Endothelial cell of umbilical vein (primary cell): ENCODE results near the gene SGPL1. TPM values are rescaled to one million over a fixed set of nuclear protein-coding genes. Genes with fewer than 3 reads are reported as not detected.
A peak's percentile ranks its signal among the peaks of the same experiment; 100 is the strongest.

Experiments used
- BruUV-seq: library from RNA; stranded (reverse); fragments of 400-500 nt; replicated peaks from 2 replicates; lab custom pipeline; 2021; lab: Mats Ljungman, UMichigan
- CTCF ChIA-PET: fragments of 300-600, 350-600 bp; sonication (Branson Sonifier 250); formaldehyde crosslinking; loops from one replicate; lab custom pipeline; 2021; ENCODE audit warnings: antibody characterized with exemption, inconsistent platforms; lab: Charles Lee
- POLR2A ChIA-PET: fragments of 300-600, 350-600 bp; sonication (Branson Sonifier 250); formaldehyde crosslinking; loops from one replicate; lab custom pipeline; 2021; ENCODE audit warnings: antibody characterized with exemption, inconsistent platforms; lab: Charles Lee
- DNase-seq: peaks from one replicate; pipeline ENCODE4 v3.0.0-alpha.2; 2011; ENCODE audit warnings: low read depth, low spot score
- FAIRE-seq: peaks from 2 replicates; lab custom pipeline; 2011; peaks lifted over from hg19 to GRCh38; lab: Jason Lieb, UNC
- H2AFZ ChIP-seq: 2 replicates; pipeline ENCODE4 v1.6.0; 2012; ENCODE audit warnings: low read depth, low read length, control low read depth, inconsistent platforms
- H3K27ac ChIP-seq: 2 replicates; pipeline ENCODE4 v1.5.1; 2011; ENCODE audit warnings: low read depth, mild to moderate bottlenecking, control low read depth, low read length, moderate library complexity; ENCODE audit not compliant: insufficient read depth
- H3K27me3 ChIP-seq, 2 experiments: 2 replicates each; pipeline versions ENCODE4 v1.6.0 to v1.6.1; 2011; ENCODE audit warnings: low read length in 2 of 2, mixed read lengths in 1 of 2; ENCODE audit not compliant: control insufficient read depth in 2 of 2, insufficient read depth in 2 of 2
- H3K36me3 ChIP-seq, 2 experiments: 2 replicates in 1 of 2; 3 replicates in 1 of 2; pipeline ENCODE4 v1.5.1; 2011; ENCODE audit warnings: low read length in 2 of 2, mild to moderate bottlenecking in 1 of 2, moderate library complexity in 1 of 2; ENCODE audit not compliant: control insufficient read depth in 2 of 2, insufficient read depth in 2 of 2; ENCODE audit errors: extremely low read depth in 1 of 2
- H3K4me1 ChIP-seq: 3 replicates; pipeline ENCODE4 v1.5.1; 2011; ENCODE audit warnings: mild to moderate bottlenecking, low read length; ENCODE audit not compliant: control insufficient read depth, insufficient read depth; ENCODE audit errors: extremely low read depth
- H3K4me2 ChIP-seq: 2 replicates; pipeline ENCODE4 v1.6.1; 2011; ENCODE audit warnings: low read length, control low read depth, mixed read lengths; ENCODE audit not compliant: insufficient read depth
- H3K4me3 ChIP-seq, 3 experiments: fragments of 200-600 bp in 1 of 3; sonication (generic), shearing (Covaris generic) in 1 of 3; replicated peaks in 1 of 3; 2 replicates each; pipeline ENCODE4 v1.5.1; 2011 to 2016; ENCODE audit warnings: control low read depth in 3 of 3, low read length in 3 of 3, mild to moderate bottlenecking in 2 of 3, inconsistent platforms in 1 of 3, low read depth in 1 of 3, moderate library complexity in 1 of 3; ENCODE audit not compliant: insufficient read depth in 1 of 3
- H3K79me2 ChIP-seq: 2 replicates; pipeline ENCODE4 v1.6.0; 2012; ENCODE audit warnings: low read length, inconsistent platforms; ENCODE audit not compliant: control insufficient read depth, insufficient read depth
- H3K9ac ChIP-seq: replicated peaks from 2 replicates; pipeline ENCODE3; 2011; ENCODE audit warnings: low read length, control low read depth; ENCODE audit not compliant: insufficient read depth; ENCODE audit errors: extremely low read depth
- H3K9me1 ChIP-seq: replicated peaks from 3 replicates; pipeline ENCODE4 v1.6.0; 2011; ENCODE audit warnings: mild to moderate bottlenecking, low read length; ENCODE audit not compliant: control insufficient read depth, insufficient read depth; ENCODE audit errors: extremely low read depth
- H3K9me3 ChIP-seq: replicated peaks from 2 replicates; pipeline ENCODE4 v1.5.1; 2012; ENCODE audit warnings: low read length, inconsistent platforms; ENCODE audit not compliant: control insufficient read depth, insufficient read depth
- H4K20me1 ChIP-seq: replicated peaks from 2 replicates; pipeline ENCODE3; 2011; ENCODE audit warnings: mild to moderate bottlenecking, low read length; ENCODE audit not compliant: control insufficient read depth, insufficient read depth; ENCODE audit errors: extremely low read depth
- FOS ChIP-seq: IDR thresholded peaks from 2 replicates; pipeline ENCODE4 v1.6.1; 2011; ENCODE audit warnings: mild to moderate bottlenecking, low read length, moderate library complexity, borderline replicate concordance; ENCODE audit not compliant: insufficient read depth
- JUN ChIP-seq: IDR thresholded peaks from 2 replicates; pipeline ENCODE4 v1.6.1; 2011; ENCODE audit warnings: borderline replicate concordance, low read depth; ENCODE audit not compliant: insufficient read length, insufficient read depth
- POLR2A ChIP-seq: IDR thresholded peaks from 2 replicates; pipeline ENCODE4 v1.6.1; 2012; ENCODE audit warnings: low read depth, mild to moderate bottlenecking, control low read depth, low read length
- POLR2AphosphoS5 ChIP-seq: IDR thresholded peaks from 2 replicates; pipeline ENCODE4 v1.6.1; 2012; ENCODE audit warnings: low read depth, mild to moderate bottlenecking, control low read depth, low read length, moderate library complexity; ENCODE audit not compliant: insufficient read depth
- dilution Hi-C: fragments of 300-500 bp; cut with MboI; formaldehyde crosslinking; loops from one replicate; pipeline ENCODE4 v1.15.0; 2019; ENCODE audit warnings: low sequenced_read_pairs; ENCODE audit not compliant: extremely low pct_ligation_motif_present
- intact Hi-C: fragments of 100-400 bp; cut with micrococcal nuclease; formaldehyde crosslinking; loops from one replicate; pipeline ENCODE4 v1.10.0; 2022
- polyA plus RNA-seq, 4 experiments: library from polyadenylated mRNA; depleted of rRNA in 3 of 4; stranded (reverse) in 3 of 4; unstranded in 1 of 4; fragments of >200 nt; gene quantifications; 2 replicates each; pipeline versions ENCODE4 v1.2.1 to v1.2.3, GENCODE V29; 2011 to 2012; ENCODE audit warnings: missing spikeins in 1 of 4
- total RNA-seq: library from RNA; stranded (reverse); gene quantifications from 2 replicates; pipeline ENCODE4 v1.2.3, GENCODE V29; 2021

Gene SGPL1
- total and polyA plus RNA-seq, 2 donors (not counting 3 experiments of a cell fraction or from before 2014, with no cell fraction given), result 11.4 to 25.2 TPM

DNA sequence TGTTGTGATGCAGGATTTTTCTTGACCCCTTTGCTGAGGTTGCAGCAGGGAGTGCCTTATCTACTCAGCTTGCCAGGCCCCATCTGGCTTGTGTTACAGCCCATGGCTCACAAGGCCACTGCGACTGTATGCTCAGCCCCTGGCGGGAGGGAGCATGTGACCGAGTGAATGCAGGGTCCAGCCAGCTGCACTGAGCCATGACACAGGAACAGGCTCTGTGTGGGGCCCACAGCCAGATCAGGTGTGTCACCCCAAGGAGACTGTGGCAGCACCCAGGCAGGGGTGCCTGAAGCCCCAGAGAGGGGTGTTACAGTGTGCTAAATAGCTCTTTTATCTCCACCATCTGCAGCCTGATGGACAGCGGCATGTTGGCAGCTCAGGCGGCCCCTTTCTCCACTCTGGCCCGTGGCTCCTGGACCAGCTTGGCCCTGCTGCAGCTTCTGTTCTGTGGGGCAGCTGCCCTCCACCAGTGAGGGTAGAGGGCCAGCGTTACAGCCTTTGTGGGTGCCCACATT, 75.2 kb downstream of the SGPL1 start:
- TF ChIP-seq POLR2AphosphoS5 (no peak), FOS (no peak), JUN (no peak)
- no peaks in the 10 kb centered on the region for H3K9me3 ChIP-seq
- H3K27ac ChIP-seq, result no peak overlapping the region
- intact Hi-C loops (no loop called here), dilution Hi-C loops (no loop called here)
- H3K27me3 ChIP-seq, result no peaks in the 10 kb centered on the region
- H4K20me1 ChIP-seq, result no peaks in the 10 kb centered on the region
- peaks cover 23% of the 10 kb centered on the region for H3K4me1 ChIP-seq
- H3K36me3 ChIP-seq, result no peaks in the 10 kb centered on the region
- peaks cover 8% of the 10 kb centered on the region for H3K79me2 ChIP-seq
- no peak for FAIRE-seq
- POLR2A ChIA-PET, result no interaction called here
- no peak for DNase-seq
- no peak overlapping the region for H3K9ac ChIP-seq
- no peak overlapping the region for H3K4me3 ChIP-seq
- CTCF ChIA-PET, result interaction anchor here (1.5 to 2.8 kb wide), 2 partner anchors 9 to 12 kb away, joined by 7 to 12 read pairs; no protein-coding TSS in a partner anchor
- no peak overlapping the region for H3K4me2 ChIP-seq
- no TSS peak for BruUV-seq
- H2AFZ ChIP-seq, result no peak overlapping the region
- H3K9me1 ChIP-seq, result no peaks in the 10 kb centered on the region

DNA sequence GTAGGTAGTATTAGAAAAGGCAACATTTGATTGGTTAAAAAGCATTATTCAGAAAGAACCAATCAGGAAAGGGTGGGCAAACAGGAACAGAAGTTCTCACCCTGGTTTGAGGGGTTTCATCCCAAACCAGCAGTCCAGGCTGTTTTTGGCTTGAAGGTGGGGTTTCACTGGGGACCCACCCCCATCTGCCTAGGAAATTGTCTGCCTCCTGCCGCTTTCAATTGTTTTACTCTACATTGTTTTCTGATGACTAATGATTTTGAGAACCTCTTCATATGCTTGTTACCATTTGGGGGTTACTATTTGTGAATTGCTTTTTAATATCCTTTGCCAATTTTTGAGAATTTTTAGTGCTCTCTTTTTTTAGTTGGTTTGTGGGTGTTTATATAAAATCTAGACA, 75.9 kb downstream of the SGPL1 start:
- Histone ChIP-seq H3K27ac (no peak overlapping the region), H3K9ac (no peak overlapping the region), H4K20me1 (no peaks in the 10 kb centered on the region), H3K36me3 (no peaks in the 10 kb centered on the region), H3K79me2 (peaks cover 6% of the 10 kb centered on the region), H3K27me3 (no peaks in the 10 kb centered on the region), H2AFZ (no peak overlapping the region), H3K4me1 (peaks cover 23% of the 10 kb centered on the region), H3K9me3 (no peaks in the 10 kb centered on the region), H3K4me3 (no peak overlapping the region), H3K4me2 (peak overlapping the region; percentile 49), H3K9me1 (no peaks in the 10 kb centered on the region)
- FAIRE-seq (peak; percentile 63), DNase-seq (peak; percentile 36)
- BruUV-seq, result no TSS peak
- dilution Hi-C loops, result no loop called here
- intact Hi-C loops, result no loop called here
- POLR2A ChIA-PET, result no interaction called here
- TF ChIP-seq JUN (peak; percentile 34), POLR2A (no peak), POLR2AphosphoS5 (no peak)
- CTCF ChIA-PET, result interaction anchor here (1.5 to 2.8 kb wide), 2 partner anchors 8 to 12 kb away, joined by 7 to 12 read pairs; no protein-coding TSS in a partner anchor
